Lower lobe of right lung (tissue), 2 donors: ENCODE measurements around the gene LLCFC1. TPM values are rescaled to one million over a fixed set of nuclear protein-coding genes. Genes with fewer than 3 reads are reported as not detected.

ENCODE experiments used
- ATAC-seq, 2 donors: fragments of 200-7000 bp; cut with Tn5 transposase; one replicate each; pipeline ENCODE4 v1.9.1; 2020 to 2022; ENCODE audit warnings: mild to moderate bottlenecking in 2 of 2, moderate library complexity in 2 of 2
- DNase-seq: peaks from one replicate; pipeline ENCODE4 v3.0.0-alpha.2; 2020
- H3K27ac ChIP-seq: fragments of 200-600 bp; one replicate; pipeline ENCODE4 v1.8.0; 2022
- H3K27me3 ChIP-seq: fragments of 200-600 bp; one replicate; pipeline ENCODE4 v1.8.0; 2022; ENCODE audit warnings: low read depth
- H3K36me3 ChIP-seq: fragments of 200-600 bp; one replicate; pipeline ENCODE4 v1.8.0; 2022; ENCODE audit warnings: mild to moderate bottlenecking
- H3K4me1 ChIP-seq: fragments of 200-600 bp; one replicate; pipeline ENCODE4 v1.8.0; 2022
- H3K4me3 ChIP-seq: fragments of 200-600 bp; one replicate; pipeline ENCODE4 v1.8.0; 2022; ENCODE audit warnings: mild to moderate bottlenecking
- H3K9me3 ChIP-seq: fragments of 200-600 bp; one replicate; pipeline ENCODE4 v1.8.0; 2022
- CTCF ChIP-seq: fragments of 200-600 bp; IDR thresholded peaks from one replicate; pipeline ENCODE4 v1.8.0; 2022; ENCODE audit warnings: antibody characterized with exemption, mild to moderate bottlenecking
- intact Hi-C: fragments of 100-400 bp; cut with DNase I; formaldehyde crosslinking; loops from one replicate; pipeline ENCODE4 v1.11.0; 2022
- total RNA-seq: library from RNA; stranded (reverse); fragmentation: NEBNext Ultra II Directional; extraction: Animal tissue kit (Norgen Biotek cat#: 25700); gene quantifications from one replicate; pipeline ENCODE4 v1.2.1, GENCODE V29; 2021
- donor health status: DM: no; HTN: yes; CAD: no; lungs with severe emphysema.

LLCFC1 gene
- total RNA-seq, 1 donor from 2014 or later = not detected

- Histone ChIP-seq H3K9me3 (no peaks in the 10 kb centered on the region), H3K4me1 (no peaks in the 10 kb centered on the region), H3K4me3 (no peak overlapping the region), H3K36me3 (no peaks in the 10 kb centered on the region), H3K27ac (no peak overlapping the region), H3K27me3 (peaks cover 5% of the 10 kb centered on the region)
- TF ChIP-seq CTCF = no peak
- no peak for DNase-seq
- intact Hi-C loops = no loop called here
- ATAC-seq = no peak
Observed at GRCh38 chr7:142913051-142913450, 26.2 kb upstream of the LLCFC1 start.

- intact Hi-C loops = no loop called here
- Histone ChIP-seq H3K27me3 (peaks cover 5% of the 10 kb centered on the region), H3K4me1 (no peaks in the 10 kb centered on the region), H3K27ac (no peak overlapping the region), H3K36me3 (no peaks in the 10 kb centered on the region), H3K9me3 (no peaks in the 10 kb centered on the region), H3K4me3 (no peak overlapping the region)
- no peak for ATAC-seq
- no peak for TF ChIP-seq CTCF
- no peak for DNase-seq
Observed at GRCh38 chr7:142913566-142913965, 25.7 kb upstream of the LLCFC1 start.

GRCh38 chr7:142914121-142914520 lies 25.2 kb upstream of the LLCFC1 start:
- intact Hi-C loops = no loop called here
- H3K9me3 ChIP-seq = no peaks in the 10 kb centered on the region
- DNase-seq (no peak), ATAC-seq (no peak)
- no peak overlapping the region for H3K4me3 ChIP-seq
- no peaks in the 10 kb centered on the region for H3K36me3 ChIP-seq
- H3K4me1 ChIP-seq = no peaks in the 10 kb centered on the region
- peaks cover 5% of the 10 kb centered on the region for H3K27me3 ChIP-seq
- no peak for TF ChIP-seq CTCF
- H3K27ac ChIP-seq = no peak overlapping the region

- ATAC-seq (no peak), DNase-seq (no peak)
- Histone ChIP-seq H3K27me3 (peaks cover 5% of the 10 kb centered on the region), H3K36me3 (no peaks in the 10 kb centered on the region), H3K9me3 (no peaks in the 10 kb centered on the region), H3K4me1 (no peaks in the 10 kb centered on the region), H3K27ac (no peak overlapping the region), H3K4me3 (no peak overlapping the region)
- no peak for TF ChIP-seq CTCF
- intact Hi-C loops = no loop called here
Observed at GRCh38 chr7:142915315-142915714, 24.0 kb upstream of the LLCFC1 start.

GRCh38 chr7:142916508-142916907 lies 22.8 kb upstream of the LLCFC1 start:
- Histone ChIP-seq H3K27ac (no peak overlapping the region), H3K9me3 (no peaks in the 10 kb centered on the region), H3K36me3 (no peaks in the 10 kb centered on the region), H3K4me1 (no peaks in the 10 kb centered on the region), H3K4me3 (no peak overlapping the region), H3K27me3 (peaks cover 5% of the 10 kb centered on the region)
- intact Hi-C loops = no loop called here
- TF ChIP-seq CTCF = no peak
- DNase-seq (no peak), ATAC-seq (no peak)

GRCh38 chr7:142917447-142917846 lies 21.8 kb upstream of the LLCFC1 start:
- DNase-seq = no peak

More at GRCh38 chr7:142917447-142917846, 21.8 kb upstream of the LLCFC1 start:
- intact Hi-C loops = no loop called here
- Histone ChIP-seq H3K27me3 (peaks cover 5% of the 10 kb centered on the region), H3K36me3 (no peaks in the 10 kb centered on the region), H3K4me3 (no peak overlapping the region), H3K4me1 (no peaks in the 10 kb centered on the region), H3K9me3 (no peaks in the 10 kb centered on the region), H3K27ac (no peak overlapping the region)
- no peak for ATAC-seq
- TF ChIP-seq CTCF = no peak
